SK-N-MC (cell line): ENCODE measurements around the gene MADD.
A peak's percentile ranks its signal among the peaks of the same experiment; 100 is the strongest.

Source experiments
- DNase-seq: peaks from one replicate; pipeline ENCODE4 v3.0.0-alpha.2; 2011; ENCODE audit warnings: low read depth, low spot score
- H3K27ac ChIP-seq: fragments of 200-600 bp; sonication (generic); 2 replicates; pipeline ENCODE4 v1.5.1; 2016; ENCODE audit warnings: mixed run types
- H3K36me3 ChIP-seq: fragments of 200-600 bp; sonication (generic); 2 replicates; pipeline ENCODE4 v1.6.1; 2017; ENCODE audit warnings: antibody characterized with exemption, low read length, mixed read lengths; ENCODE audit not compliant: insufficient read depth
- H3K4me3 ChIP-seq: fragments of 200-600 bp; sonication (generic); 2 replicates; pipeline ENCODE4 v1.5.1; 2016
- H3K9ac ChIP-seq: fragments of 200-600 bp; sonication (generic); 2 replicates; pipeline ENCODE4 v1.8.0; 2017; ENCODE audit warnings: mixed run types, mixed read lengths; ENCODE audit not compliant: insufficient read length
- H3K9me3 ChIP-seq: fragments of 200-600 bp; sonication (generic); 2 replicates; pipeline ENCODE4 v1.6.1; 2017; ENCODE audit warnings: low read depth, mild to moderate bottlenecking, antibody characterized with exemption, low read length, moderate library complexity, mixed read lengths
- EZH2 ChIP-seq: fragments of 200-600 bp; sonication (generic); IDR thresholded peaks from one replicate; pipeline ENCODE4 v1.6.1; 2017; ENCODE audit warnings: antibody characterized with exemption
- FOXP2 ChIP-seq: optimal IDR thresholded peaks from 2 replicates; pipeline ENCODE3; 2011; ENCODE audit warnings: mild to moderate bottlenecking, moderate library complexity; ENCODE audit not compliant: insufficient read depth; ENCODE audit errors: extremely low read length, control extremely low read depth
- POLR2AphosphoS5 ChIP-seq: IDR thresholded peaks from 2 replicates; pipeline ENCODE4 v1.6.1; 2012; ENCODE audit warnings: mild to moderate bottlenecking, low read depth, low read length, borderline replicate concordance

The MADD gene

DNA sequence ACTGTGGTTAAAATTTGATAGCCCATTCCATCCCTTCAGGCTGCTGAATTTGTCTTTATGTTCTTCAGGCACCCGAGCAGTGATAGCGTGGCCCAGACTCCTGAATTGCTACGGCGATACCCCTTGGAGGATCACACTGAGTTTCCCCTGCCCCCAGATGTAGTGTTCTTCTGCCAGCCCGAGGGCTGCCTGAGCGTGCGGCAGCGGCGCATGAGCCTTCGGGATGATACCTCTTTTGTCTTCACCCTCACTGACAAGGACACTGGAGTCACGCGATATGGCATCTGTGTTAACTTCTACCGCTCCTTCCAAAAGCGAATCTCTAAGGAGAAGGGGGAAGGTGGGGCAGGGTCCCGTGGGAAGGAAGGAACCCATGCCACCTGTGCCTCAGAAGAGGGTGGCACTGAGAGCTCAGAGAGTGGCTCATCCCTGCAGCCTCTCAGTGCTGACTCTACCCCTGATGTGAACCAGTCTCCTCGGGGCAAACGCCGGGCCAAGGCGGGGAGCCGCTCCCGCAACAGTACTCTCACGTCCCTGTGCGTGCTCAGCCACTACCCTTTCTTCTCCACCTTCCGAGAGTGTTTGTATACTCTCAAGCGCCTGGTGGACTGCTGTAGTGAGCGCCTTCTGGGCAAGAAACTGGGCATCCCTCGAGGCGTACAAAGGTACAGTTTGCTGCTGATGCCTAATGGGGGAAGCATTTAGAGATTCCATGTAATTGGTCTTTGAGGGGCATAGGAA, 4.7 kb downstream of the MADD start:
- Histone ChIP-seq H3K36me3 (peaks cover 52% of the 10 kb centered on the region), H3K9ac (no peak overlapping the region), H3K9me3 (no peaks in the 10 kb centered on the region), H3K27ac (no peak overlapping the region), H3K4me3 (no peak overlapping the region)
- DNase-seq = no peak
- TF ChIP-seq FOXP2 (no peak), EZH2 (no peak), POLR2AphosphoS5 (no peak)

GRCh38 chr11:47276923-47277322, 7.0 kb downstream of the MADD start:
- no peak overlapping the region for H3K27ac ChIP-seq
- DNase-seq = no peak
- no peak overlapping the region for H3K4me3 ChIP-seq
- TF ChIP-seq FOXP2 = no peak
- no peak for TF ChIP-seq POLR2AphosphoS5
- no peak for TF ChIP-seq EZH2
- H3K9me3 ChIP-seq = no peaks in the 10 kb centered on the region
- H3K9ac ChIP-seq = no peak overlapping the region
- peaks cover 69% of the 10 kb centered on the region for H3K36me3 ChIP-seq

DNA sequence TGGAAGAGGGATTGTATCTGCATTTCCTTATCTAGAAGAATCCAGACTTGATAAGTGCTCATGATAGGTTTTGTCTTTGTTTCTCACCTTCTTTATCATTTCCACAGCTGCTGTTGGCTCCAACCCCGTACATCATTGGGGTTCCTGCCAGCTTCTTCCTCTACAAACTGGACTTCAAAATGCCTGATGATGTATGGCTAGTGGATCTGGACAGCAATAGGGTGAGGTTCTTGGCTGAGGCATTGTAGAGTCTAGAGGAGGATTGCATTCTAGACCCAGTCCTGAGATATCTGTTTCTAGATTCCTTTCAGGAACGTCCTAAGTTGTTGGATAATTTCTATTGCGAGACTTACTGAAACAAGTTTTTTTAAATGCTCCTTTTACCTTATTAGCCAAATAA, 8.1 kb downstream of the MADD start:
- no peak for TF ChIP-seq EZH2
- no peak for TF ChIP-seq FOXP2
- TF ChIP-seq POLR2AphosphoS5 = no peak
- no peak overlapping the region for H3K27ac ChIP-seq
- peaks cover 78% of the 10 kb centered on the region for H3K36me3 ChIP-seq
- H3K9ac ChIP-seq = no peak overlapping the region
- no peak for DNase-seq
- no peaks in the 10 kb centered on the region for H3K9me3 ChIP-seq
- no peak overlapping the region for H3K4me3 ChIP-seq

- H3K27ac ChIP-seq = 0 out of 2 replicates have a peak overlapping the region, but pooled peaks have one; percentile 12
- H3K9me3 ChIP-seq = no peaks in the 10 kb centered on the region
- TF ChIP-seq FOXP2 = no peak
- no peak for TF ChIP-seq POLR2AphosphoS5
- TF ChIP-seq EZH2 = no peak
- no peak overlapping the region for H3K9ac ChIP-seq
- no peak for DNase-seq
- peaks cover 80% of the 10 kb centered on the region for H3K36me3 ChIP-seq
- H3K4me3 ChIP-seq = no peak overlapping the region
Observed at GRCh38 chr11:47278769-47279168, 8.8 kb downstream of the MADD start.

DNA sequence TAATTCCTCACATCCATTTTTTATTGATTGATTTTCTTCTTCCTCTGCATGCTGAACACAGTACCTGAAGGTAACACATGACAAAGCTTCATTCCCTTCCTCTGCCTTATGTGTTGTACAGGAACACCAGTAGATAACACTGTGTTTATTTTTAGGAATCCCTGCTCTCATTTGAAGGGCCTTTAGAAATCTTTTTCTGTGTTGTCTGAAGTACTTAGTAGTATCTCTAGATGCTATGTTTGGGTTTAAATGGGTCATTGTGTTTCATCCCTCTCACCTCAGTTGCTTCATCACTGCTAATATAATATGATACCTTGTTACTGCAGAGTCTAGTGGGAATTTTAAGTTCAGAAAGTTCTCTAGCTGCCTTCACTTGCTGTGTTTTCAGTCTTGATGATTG, 10.2 kb downstream of the MADD start:
- TF ChIP-seq FOXP2 (no peak), EZH2 (no peak), POLR2AphosphoS5 (no peak)
- H3K36me3 ChIP-seq = peaks cover 84% of the 10 kb centered on the region
- no peaks in the 10 kb centered on the region for H3K9me3 ChIP-seq
- H3K27ac ChIP-seq = no peak overlapping the region
- no peak for DNase-seq
- H3K4me3 ChIP-seq = no peak overlapping the region
- H3K9ac ChIP-seq = no peak overlapping the region

DNA sequence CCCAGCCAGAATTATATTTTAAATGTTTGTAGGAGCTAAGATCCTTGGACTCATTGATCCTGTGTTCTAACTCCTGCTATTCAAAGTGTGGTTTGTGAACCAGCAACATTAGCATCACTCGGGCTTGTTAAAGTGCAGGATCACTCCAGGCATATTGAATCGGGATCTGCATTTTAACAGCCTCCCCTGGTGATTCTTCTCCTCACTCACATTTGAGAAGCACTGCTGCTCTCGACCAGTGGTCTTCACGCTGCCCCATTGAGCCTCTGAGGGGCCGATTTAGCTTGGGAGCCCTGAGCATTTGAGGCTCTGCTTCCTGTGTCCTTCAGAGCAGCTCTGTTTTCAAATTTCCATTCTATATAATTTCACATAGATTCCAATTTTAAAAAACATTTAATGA, 10.9 kb downstream of the MADD start:
- Histone ChIP-seq H3K4me3 (no peak overlapping the region), H3K9me3 (no peaks in the 10 kb centered on the region), H3K36me3 (peaks cover 84% of the 10 kb centered on the region), H3K27ac (no peak overlapping the region), H3K9ac (no peak overlapping the region)
- no peak for DNase-seq
- TF ChIP-seq FOXP2 = no peak
- TF ChIP-seq POLR2AphosphoS5 = no peak
- no peak for TF ChIP-seq EZH2

DNA sequence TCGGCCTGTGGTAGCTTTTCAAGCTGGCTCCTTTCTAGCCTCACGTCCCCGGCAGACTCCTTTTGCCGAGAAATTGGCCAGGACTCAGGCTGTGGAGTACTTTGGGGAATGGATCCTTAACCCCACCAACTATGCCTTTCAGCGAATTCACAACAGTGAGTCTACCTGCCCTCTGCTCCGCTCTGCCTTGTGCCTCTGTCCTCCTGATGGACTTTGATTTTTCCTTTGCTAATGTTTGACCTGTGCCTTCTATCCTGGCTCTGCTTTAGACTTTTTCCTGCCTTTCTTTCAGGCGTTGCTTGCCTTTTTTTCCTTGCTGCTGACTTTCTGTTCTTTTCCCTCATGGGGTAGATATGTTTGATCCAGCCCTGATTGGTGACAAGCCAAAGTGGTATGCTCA, 12.5 kb downstream of the MADD start:
- no peak for TF ChIP-seq FOXP2
- TF ChIP-seq POLR2AphosphoS5 = no peak
- no peak for TF ChIP-seq EZH2
- no peak overlapping the region for H3K27ac ChIP-seq
- no peaks in the 10 kb centered on the region for H3K9me3 ChIP-seq
- no peak for DNase-seq
- no peak overlapping the region for H3K4me3 ChIP-seq
- H3K36me3 ChIP-seq = peaks cover 79% of the 10 kb centered on the region
- H3K9ac ChIP-seq = no peak overlapping the region

GRCh38 chr11:47284151-47284550, 14.2 kb downstream of the MADD start:
- no peak for DNase-seq
- no peaks in the 10 kb centered on the region for H3K9me3 ChIP-seq
- H3K9ac ChIP-seq = no peak overlapping the region
- TF ChIP-seq POLR2AphosphoS5 = no peak
- no peak for TF ChIP-seq FOXP2
- TF ChIP-seq EZH2 = no peak
- no peak overlapping the region for H3K4me3 ChIP-seq
- peaks cover 77% of the 10 kb centered on the region for H3K36me3 ChIP-seq
- H3K27ac ChIP-seq = no peak overlapping the region
